Epithelial cell of proximal tubule (primary cell): ENCODE results near the gene TRUB1. TPM values are rescaled to one million over a fixed set of nuclear protein-coding genes. Genes with fewer than 3 reads are reported as not detected.

ENCODE experiments used
- DNase-seq: peaks from one replicate; pipeline ENCODE4 v3.0.0-alpha.2; 2011; ENCODE audit warnings: low read depth
- H3K4me3 ChIP-seq: 2 replicates; pipeline ENCODE4 v1.5.1; 2011; ENCODE audit warnings: low read depth, mild to moderate bottlenecking, low read length
- CTCF ChIP-seq: conservative IDR thresholded peaks from 2 replicates; pipeline ENCODE4 v1.5.1; 2012; ENCODE audit warnings: low read depth, mild to moderate bottlenecking, low read length
- total RNA-seq: library from RNA; depleted of rRNA; stranded (reverse); fragments of >200 nt; gene quantifications from 2 replicates; pipeline ENCODE4 v1.2.3, GENCODE V29; 2015

The TRUB1 gene
- total RNA-seq, 1 donor from 2014 or later: 53.7 TPM

GRCh38 chr10:115026056-115026745, 88.2 kb downstream of the TRUB1 start:
- TF ChIP-seq CTCF: no peak
- no peak for DNase-seq
- no peak overlapping the region for H3K4me3 ChIP-seq

GRCh38 chr10:115026746-115027140, 88.7 kb downstream of the TRUB1 start:
- no peak for DNase-seq
- TF ChIP-seq CTCF: no peak
- H3K4me3 ChIP-seq: no peak overlapping the region

Other genes with a start within 250 kb of the TRUB1 start
- 10.5 and 11.6 TPM in 2 replicates for gene FHIP2A, start 116.4 kb upstream of the TRUB1 start, total RNA-seq
- gene ATRNL1, start 155.2 kb downstream of the TRUB1 start, total RNA-seq: 11.7 and 12.4 TPM in 2 replicates